NCI-H524 (cell line): ENCODE measurements around the gene MPZL1.
"Not testable (repeated sequence)": the region's sequence is repeated elsewhere in the genome, so short reads cannot be mapped to it uniquely, and the experiment has no call there.

Source experiments
- DNase-seq, 2 experiments: peaks; one replicate each; lab custom pipeline; 2025; lab: John Stamatoyannopoulos, UW

Gene MPZL1

GRCh38 chr1:167719715-167720421 lies 1.9 kb upstream of the MPZL1 start:
- not testable (repeated sequence) for DNase-seq

GRCh38 chr1:167720965-167721616 lies 691 bp upstream of the MPZL1 start:
- peak; percentile 19 to 56 for DNase-seq

- DNase-seq = peak in 1 of 2 experiments; percentile 47
Observed at GRCh38 chr1:167722152-167722869, 529 bp downstream of the MPZL1 start.

DNA sequence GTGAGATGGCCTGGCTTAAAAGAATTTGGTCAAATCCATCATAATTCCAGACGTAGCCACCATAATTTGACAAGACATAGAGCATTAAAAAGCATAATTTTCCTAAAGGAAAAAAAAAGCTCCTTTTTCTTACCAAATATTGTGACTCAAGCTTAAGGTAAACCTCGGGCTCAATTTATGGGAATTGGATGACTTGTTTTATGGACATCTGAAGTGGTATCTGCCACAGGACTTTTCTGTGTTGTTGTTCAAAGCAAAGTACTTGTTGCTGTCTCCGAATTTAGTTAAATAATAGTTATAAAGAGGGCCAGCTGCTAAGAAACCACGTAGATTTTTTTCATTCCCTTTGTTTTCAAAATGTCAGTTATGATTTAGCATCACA lies 1.1 kb downstream of the MPZL1 start:
- no peak for DNase-seq

DNA sequence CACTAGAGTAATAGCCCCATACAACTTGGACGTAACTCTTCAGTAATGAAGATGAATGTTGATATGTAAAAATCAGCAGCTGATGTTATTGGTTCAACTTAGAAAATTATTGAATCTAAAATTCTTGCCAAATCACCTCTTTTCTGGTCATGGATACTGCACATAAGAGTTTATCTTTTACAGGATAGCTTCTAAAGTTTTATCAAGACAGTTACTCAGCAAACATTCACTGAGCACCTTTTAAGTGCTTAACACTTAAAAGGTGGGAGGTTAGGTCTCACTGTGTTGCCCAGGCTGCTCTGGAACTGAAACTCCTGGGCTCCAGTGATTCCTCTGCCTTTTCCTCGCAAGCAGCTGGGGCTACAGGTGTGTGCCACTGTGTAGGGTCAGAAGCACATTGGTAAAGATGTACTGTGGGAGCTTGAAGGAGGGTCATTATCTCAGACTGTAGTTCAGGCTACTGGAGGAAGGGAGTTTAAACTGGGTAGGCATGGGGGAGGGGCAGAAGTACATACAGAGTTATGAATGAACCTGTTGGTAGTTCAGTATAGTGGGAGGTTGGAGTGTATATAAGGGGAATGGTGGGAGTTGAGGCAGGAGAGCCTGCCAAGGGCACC lies 2.0 kb downstream of the MPZL1 start:
- no peak for DNase-seq

DNA sequence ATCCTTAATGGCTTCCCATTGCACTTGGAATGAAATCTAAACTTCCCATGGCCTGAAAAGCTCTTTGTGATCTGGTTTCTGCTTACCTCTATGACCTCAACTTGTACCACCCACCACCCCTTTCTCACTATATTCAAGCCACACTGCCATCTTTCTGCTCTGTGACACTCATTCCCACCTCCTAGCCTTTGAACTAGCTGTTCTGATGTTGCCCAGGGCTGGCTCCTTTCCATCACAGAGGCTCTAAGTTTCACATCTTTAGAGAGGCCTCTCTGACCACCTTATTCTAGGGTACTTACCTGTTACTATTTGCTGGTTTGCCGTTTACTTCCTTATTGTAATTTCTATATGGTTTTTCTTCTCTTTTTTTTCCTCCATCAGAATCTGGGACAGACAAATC lies 4.2 kb downstream of the MPZL1 start:
- DNase-seq = no peak

GRCh38 chr1:167728818-167729410 lies 7.1 kb downstream of the MPZL1 start:
- DNase-seq = no peak

DNA sequence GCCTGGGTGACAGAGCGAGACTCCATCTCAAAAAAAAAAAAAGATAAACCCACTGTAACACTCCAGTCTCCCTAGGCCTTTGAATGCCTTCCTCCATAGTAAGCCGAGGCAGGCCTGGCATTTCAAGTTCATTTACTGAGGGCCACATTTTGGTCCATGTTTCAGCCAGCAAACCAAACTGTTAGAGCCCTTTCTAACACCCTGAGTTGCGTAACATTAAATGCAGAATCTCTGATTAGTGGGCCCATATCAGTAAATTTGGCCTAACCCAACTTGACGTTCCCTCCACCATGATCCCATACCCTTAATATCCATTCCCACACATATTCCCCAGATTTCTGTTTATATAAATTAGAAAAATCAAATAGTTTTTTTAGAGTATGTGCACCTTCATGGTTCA lies 12.4 kb downstream of the MPZL1 start:
- DNase-seq = no peak

GRCh38 chr1:167734841-167735240 lies 13.1 kb downstream of the MPZL1 start:
- no peak for DNase-seq

GRCh38 chr1:167737169-167737568 lies 15.4 kb downstream of the MPZL1 start:
- DNase-seq = no peak

DNA sequence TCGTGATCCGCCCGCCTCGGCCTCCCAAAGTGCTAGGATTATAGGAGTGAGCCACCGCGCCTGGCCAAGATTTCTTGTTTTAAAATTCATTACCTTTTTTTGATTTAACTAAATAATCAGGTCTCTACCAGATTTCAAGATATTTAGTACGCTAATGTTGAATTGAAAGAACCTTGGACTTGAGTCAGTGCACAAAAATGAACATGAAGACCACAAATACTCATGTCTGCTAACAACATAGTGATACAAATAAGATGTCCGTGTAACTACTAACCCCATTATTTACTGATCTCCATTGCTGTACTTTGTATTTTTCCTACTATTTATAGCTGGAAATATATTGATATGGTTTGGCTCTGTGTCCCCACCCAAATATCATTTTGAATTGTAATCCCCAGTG lies 16.4 kb downstream of the MPZL1 start:
- no peak for DNase-seq

GRCh38 chr1:167739752-167740151 lies 18.0 kb downstream of the MPZL1 start:
- DNase-seq = no peak

DNA sequence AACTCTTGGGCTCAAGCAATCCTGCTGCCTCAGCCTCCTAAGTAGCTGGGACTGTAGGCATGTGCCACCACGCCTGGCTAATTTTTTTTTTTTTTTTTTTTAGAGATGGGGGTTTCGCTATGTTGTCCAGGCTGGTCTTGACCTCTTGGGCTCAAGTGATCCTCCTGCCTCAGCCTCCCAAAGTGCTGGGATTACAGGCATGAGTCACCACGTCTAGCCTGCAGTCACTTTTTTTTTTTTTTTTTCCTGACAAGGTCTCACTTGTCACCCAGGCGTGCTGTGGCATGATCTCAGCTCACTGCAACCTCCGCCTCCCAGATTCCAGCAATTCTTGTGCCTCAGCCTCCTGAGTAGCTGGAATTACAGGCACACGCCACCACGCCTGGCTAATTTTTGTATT lies 19.3 kb downstream of the MPZL1 start:
- DNase-seq = not testable (repeated sequence)

GRCh38 chr1:167742392-167743057 lies 20.7 kb downstream of the MPZL1 start:
- DNase-seq = not testable (repeated sequence)

DNA sequence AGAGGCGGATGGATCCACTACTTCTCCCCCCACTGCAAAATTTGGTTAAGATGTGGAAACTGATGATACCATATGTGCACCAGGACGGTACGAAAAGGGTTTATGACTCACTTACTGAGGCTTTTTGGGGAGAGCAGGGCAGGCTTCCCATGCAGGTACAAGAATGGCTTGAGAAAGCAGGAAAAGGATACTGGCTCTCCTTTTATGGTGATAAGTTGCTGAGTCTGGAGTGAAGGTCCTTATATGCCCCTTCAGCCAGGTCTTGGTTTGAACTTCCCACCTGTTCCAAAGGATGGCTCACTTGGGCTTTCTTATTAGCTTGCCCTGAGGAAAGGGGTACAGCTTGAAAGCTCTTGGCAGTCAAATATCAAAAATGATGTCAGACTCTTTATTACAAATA lies 23.1 kb downstream of the MPZL1 start:
- DNase-seq = no peak

GRCh38 chr1:167746013-167746672 lies 24.4 kb downstream of the MPZL1 start:
- no peak for DNase-seq

GRCh38 chr1:167746988-167747655 lies 25.3 kb downstream of the MPZL1 start:
- DNase-seq = no peak

GRCh38 chr1:167747988-167748387 lies 26.2 kb downstream of the MPZL1 start:
- no peak for DNase-seq

GRCh38 chr1:167748906-167749305 lies 27.1 kb downstream of the MPZL1 start:
- DNase-seq = no peak

GRCh38 chr1:167749741-167750140 lies 28.0 kb downstream of the MPZL1 start:
- no peak for DNase-seq

GRCh38 chr1:167750641-167751040 lies 28.9 kb downstream of the MPZL1 start:
- no peak for DNase-seq
